OCI-LY3 (cell line): ENCODE results near the gene FOXA1.

ENCODE experiments used
- H2AFZ ChIP-seq: fragments of 200-600, 300-600 bp; shearing (Covaris generic); 2 replicates; pipeline ENCODE4 v1.6.0; 2014; ENCODE audit warnings: antibody characterized with exemption, low read depth, low read length
- H3K27ac ChIP-seq: fragments of 200-600, 300-600 bp; sonication (generic); 2 replicates; pipeline ENCODE4 v1.5.1; 2014; ENCODE audit warnings: mild to moderate bottlenecking, low read length, moderate library complexity, mixed read lengths
- H3K27me3 ChIP-seq: fragments of 200-600, 300-600 bp; sonication (generic); 2 replicates; pipeline ENCODE4 v1.6.1; 2014; ENCODE audit warnings: low read depth, low read length, mixed read lengths
- H3K36me3 ChIP-seq: fragments of 200-600, 300-600 bp; sonication (generic); replicated peaks from 2 replicates; pipeline ENCODE3; 2014; ENCODE audit warnings: low read depth, low read length, mixed read lengths
- H3K4me1 ChIP-seq: fragments of 300-600, 200-600 bp; sonication (generic); 2 replicates; pipeline ENCODE4 v1.6.1; 2014; ENCODE audit warnings: low read length, mixed read lengths
- H3K4me2 ChIP-seq: fragments of 200-600, 300-600 bp; sonication (generic); 2 replicates; pipeline ENCODE4 v1.6.1; 2014; ENCODE audit warnings: low read length, mixed read lengths
- H3K4me3 ChIP-seq: fragments of 300-600, 200-600 bp; sonication (generic); 2 replicates; pipeline ENCODE4 v1.5.1; 2014; ENCODE audit warnings: antibody characterized with exemption, mild to moderate bottlenecking, low read length, moderate library complexity
- H3K79me2 ChIP-seq: fragments of 300-600, 200-600 bp; shearing (Covaris generic); 2 replicates; pipeline ENCODE4 v1.6.1; 2014; ENCODE audit warnings: mild to moderate bottlenecking, low read length, mixed read lengths
- H3K9ac ChIP-seq: fragments of 300-600, 200-600 bp; shearing (Covaris generic); 2 replicates; pipeline ENCODE4 v1.6.0; 2014; ENCODE audit warnings: mild to moderate bottlenecking, low read length, moderate library complexity
- H3K9me3 ChIP-seq: fragments of 200-600, 300-600 bp; shearing (Covaris generic); 2 replicates; pipeline ENCODE4 v1.6.1; 2014; ENCODE audit warnings: low read length, mixed read lengths; ENCODE audit not compliant: insufficient read depth
- H4K20me1 ChIP-seq: fragments of 200-600, 300-600 bp; sonication (generic); 2 replicates; pipeline ENCODE4 v1.6.1; 2016; ENCODE audit warnings: low read length, mixed read lengths; ENCODE audit not compliant: insufficient read depth
- CTCF ChIP-seq: fragments of 200-600, 300-600 bp; sonication (generic); IDR thresholded peaks from 2 replicates; pipeline ENCODE4 v1.5.1; 2014; ENCODE audit warnings: antibody characterized with exemption, low read length, low read depth
- EZH2phosphoT487 ChIP-seq: fragments of 200-600 bp; shearing (Covaris generic); IDR thresholded peaks from 2 replicates; pipeline ENCODE4 v1.6.1; 2018; ENCODE audit warnings: antibody characterized with exemption, mixed run types, low read depth

FOXA1 gene

DNA sequence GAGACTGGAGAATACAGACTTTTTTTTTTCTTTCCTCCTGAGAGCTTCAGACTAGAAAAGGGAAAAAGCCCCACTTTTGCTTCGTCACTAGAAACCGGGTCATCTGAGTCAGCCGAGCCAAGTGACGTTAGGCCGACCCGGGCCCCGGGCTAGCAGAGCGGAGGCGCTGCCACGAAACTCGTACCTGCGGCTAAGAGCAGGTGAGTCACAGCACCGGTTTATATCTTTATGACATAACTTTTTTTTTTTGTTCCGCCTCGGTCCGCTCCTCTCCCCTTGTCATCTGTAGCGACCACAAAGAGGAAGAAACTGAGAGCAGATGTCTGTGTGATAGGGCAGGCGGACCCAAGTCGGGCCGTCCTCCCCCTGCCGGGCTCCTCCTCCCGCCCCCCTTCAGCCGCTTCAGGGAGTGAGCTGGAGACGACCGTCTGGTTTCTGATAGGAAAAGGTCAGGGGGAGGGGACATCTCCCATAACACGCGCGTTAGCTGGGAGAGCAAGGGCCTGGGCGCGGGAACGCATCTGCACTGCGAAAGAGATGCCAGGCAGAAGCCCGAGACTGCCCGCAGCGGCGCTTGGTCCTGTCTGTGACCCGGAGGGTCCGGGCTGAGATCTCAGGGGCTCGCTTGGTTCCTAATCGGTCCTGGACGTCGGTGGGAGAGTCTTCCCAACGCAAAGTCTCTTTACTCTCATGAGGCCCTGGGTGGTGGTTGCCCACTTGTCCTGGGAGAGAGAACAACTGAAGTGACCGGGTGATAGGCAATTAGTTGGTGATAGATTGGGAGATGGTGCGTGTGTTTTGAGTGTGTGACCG lies 966 bp upstream of the FOXA1 start:
- Histone ChIP-seq H4K20me1 (no peaks in the 10 kb centered on the region), H3K27ac (no peak overlapping the region), H3K4me1 (no peaks in the 10 kb centered on the region), H3K4me2 (no peak overlapping the region), H3K36me3 (no peaks in the 10 kb centered on the region), H3K9me3 (no peaks in the 10 kb centered on the region), H3K27me3 (no peaks in the 10 kb centered on the region), H2AFZ (no peak overlapping the region), H3K9ac (no peak overlapping the region), H3K4me3 (no peak overlapping the region), H3K79me2 (no peaks in the 10 kb centered on the region)
- TF ChIP-seq EZH2phosphoT487, result no peak
- TF ChIP-seq CTCF, result no peak

GRCh38 chr14:37594238-37594970 lies 645 bp downstream of the FOXA1 start:
- H3K9me3 ChIP-seq, result no peaks in the 10 kb centered on the region
- H2AFZ ChIP-seq, result no peak overlapping the region
- H3K9ac ChIP-seq, result no peak overlapping the region
- no peaks in the 10 kb centered on the region for H3K4me1 ChIP-seq
- no peak overlapping the region for H3K4me3 ChIP-seq
- no peaks in the 10 kb centered on the region for H4K20me1 ChIP-seq
- H3K36me3 ChIP-seq, result no peaks in the 10 kb centered on the region
- no peak for TF ChIP-seq CTCF
- TF ChIP-seq EZH2phosphoT487, result no peak
- H3K79me2 ChIP-seq, result no peaks in the 10 kb centered on the region
- no peaks in the 10 kb centered on the region for H3K27me3 ChIP-seq
- H3K4me2 ChIP-seq, result no peak overlapping the region
- H3K27ac ChIP-seq, result no peak overlapping the region

- Histone ChIP-seq H3K9ac (no peak overlapping the region), H4K20me1 (no peaks in the 10 kb centered on the region), H3K27ac (no peak overlapping the region), H3K79me2 (no peaks in the 10 kb centered on the region), H3K27me3 (no peaks in the 10 kb centered on the region), H2AFZ (no peak overlapping the region), H3K9me3 (no peaks in the 10 kb centered on the region), H3K36me3 (no peaks in the 10 kb centered on the region), H3K4me2 (no peak overlapping the region), H3K4me1 (no peaks in the 10 kb centered on the region), H3K4me3 (no peak overlapping the region)
- TF ChIP-seq EZH2phosphoT487, result no peak
- no peak for TF ChIP-seq CTCF
Observed at GRCh38 chr14:37593511-37594237, 1.4 kb downstream of the FOXA1 start.
